HepG2 (cell line): Measurements from ENCODE around the gene MLXIPL. TPM values are rescaled to one million over a fixed set of nuclear protein-coding genes. Genes with fewer than 3 reads are reported as not detected.

Source experiments
- HES4 ChIP-seq: sonication (generic); formaldehyde crosslinking; IDR thresholded peaks from 2 replicates; pipeline ENCODE4 v1.9.0; 2021; ENCODE audit warnings: mild to moderate bottlenecking, missing genetic modification reagents, borderline replicate concordance
- KDM5A ChIP-seq: fragments of 200-600 bp; sonication (generic); IDR thresholded peaks from 2 replicates; pipeline ENCODE4 v1.7.0; 2018; ENCODE audit warnings: antibody characterized with exemption, mild to moderate bottlenecking, low read length, borderline replicate concordance
- KDM5B ChIP-seq: sonication (generic); formaldehyde crosslinking; IDR thresholded peaks from 2 replicates; pipeline ENCODE4 v1.4.0; 2020; ENCODE audit warnings: missing genetic modification reagents, mild to moderate bottlenecking, borderline replicate concordance
- MEIS1 ChIP-seq: sonication (generic); formaldehyde crosslinking; IDR thresholded peaks from 2 replicates; pipeline ENCODE4 v1.9.0; 2021; ENCODE audit warnings: mild to moderate bottlenecking, missing genetic modification reagents, moderate library complexity, borderline replicate concordance
- PAF1 ChIP-seq: IDR thresholded peaks from 2 replicates; pipeline ENCODE4 v1.6.1; 2016; ENCODE audit warnings: missing genetic modification reagents, missing compliant biosample characterization
- POLR2AphosphoS2 ChIP-seq: IDR thresholded peaks from 2 replicates; pipeline ENCODE4 v1.6.1; 2011; ENCODE audit warnings: low read depth, low read length, improper control_type of control experiment
- SMAD1 ChIP-seq: sonication (generic); formaldehyde crosslinking; IDR thresholded peaks from 2 replicates; pipeline ENCODE4 v1.4.0; 2020; ENCODE audit warnings: missing genetic modification reagents, low read depth, mild to moderate bottlenecking, borderline replicate concordance
- ZNF225 ChIP-seq: sonication (generic); formaldehyde crosslinking; IDR thresholded peaks from 2 replicates; pipeline ENCODE4 v1.4.0; 2020; ENCODE audit warnings: mild to moderate bottlenecking, missing genetic modification reagents
- ZNF326 ChIP-seq: sonication (generic); formaldehyde crosslinking; IDR thresholded peaks from 2 replicates; pipeline ENCODE4 v1.4.0; 2020; ENCODE audit warnings: missing genetic modification reagents, borderline replicate concordance
- ZNF674 ChIP-seq: sonication (generic); formaldehyde crosslinking; IDR thresholded peaks from 2 replicates; pipeline ENCODE4 v1.5.0; 2020; ENCODE audit warnings: low read depth, mild to moderate bottlenecking, missing genetic modification reagents
- polyA plus RNA-seq, 8 experiments: library from polyadenylated mRNA; depleted of rRNA in 3 of 8; stranded (reverse) in 7 of 8; unstranded in 1 of 8; fragments of >200 nt; fragmentation: Illumina TruSeq in 4 of 8; extraction: Trizol in 4 of 8; gene quantifications; 2 replicates each; pipeline versions ENCODE4 v1.2.1 to v1.2.3, GENCODE V29; 2011 to 2016; ENCODE audit warnings: low read depth in 4 of 8, missing spikeins in 1 of 8, mixed read lengths in 1 of 8; ENCODE audit not compliant: insufficient read depth in 1 of 8
- total RNA-seq, 5 experiments: library from RNA; depleted of rRNA; stranded (reverse); fragments of >200 nt; fragmentation: Illumina TruSeq; extraction: Trizol; gene quantifications; 2 replicates each; pipeline ENCODE4 v1.2.3, GENCODE V29; 2016; ENCODE audit warnings: low read depth in 1 of 5
- TF ChIP-seq, protein P1 (sequence below): sonication (generic); formaldehyde crosslinking; IDR thresholded peaks from 2 replicates; pipeline ENCODE4 v1.4.0; 2020; ENCODE audit warnings: mild to moderate bottlenecking, missing genetic modification reagents
- TF ChIP-seq, protein P2 (sequence below): sonication (generic); formaldehyde crosslinking; IDR thresholded peaks from 2 replicates; pipeline ENCODE4 v1.8.0; 2023; ENCODE audit warnings: mild to moderate bottlenecking, missing genetic modification reagents
- TF ChIP-seq, protein P3 (sequence below): sonication (generic); formaldehyde crosslinking; IDR thresholded peaks from 2 replicates; pipeline ENCODE4 v1.4.0; 2020; ENCODE audit warnings: missing genetic modification reagents

MLXIPL gene
- total and polyA plus RNA-seq, 2 of the 13 experiments (the other 11 are each of a cell fraction or from before 2014, with no cell fraction given): 51.6 to 60.1 TPM

DNA sequence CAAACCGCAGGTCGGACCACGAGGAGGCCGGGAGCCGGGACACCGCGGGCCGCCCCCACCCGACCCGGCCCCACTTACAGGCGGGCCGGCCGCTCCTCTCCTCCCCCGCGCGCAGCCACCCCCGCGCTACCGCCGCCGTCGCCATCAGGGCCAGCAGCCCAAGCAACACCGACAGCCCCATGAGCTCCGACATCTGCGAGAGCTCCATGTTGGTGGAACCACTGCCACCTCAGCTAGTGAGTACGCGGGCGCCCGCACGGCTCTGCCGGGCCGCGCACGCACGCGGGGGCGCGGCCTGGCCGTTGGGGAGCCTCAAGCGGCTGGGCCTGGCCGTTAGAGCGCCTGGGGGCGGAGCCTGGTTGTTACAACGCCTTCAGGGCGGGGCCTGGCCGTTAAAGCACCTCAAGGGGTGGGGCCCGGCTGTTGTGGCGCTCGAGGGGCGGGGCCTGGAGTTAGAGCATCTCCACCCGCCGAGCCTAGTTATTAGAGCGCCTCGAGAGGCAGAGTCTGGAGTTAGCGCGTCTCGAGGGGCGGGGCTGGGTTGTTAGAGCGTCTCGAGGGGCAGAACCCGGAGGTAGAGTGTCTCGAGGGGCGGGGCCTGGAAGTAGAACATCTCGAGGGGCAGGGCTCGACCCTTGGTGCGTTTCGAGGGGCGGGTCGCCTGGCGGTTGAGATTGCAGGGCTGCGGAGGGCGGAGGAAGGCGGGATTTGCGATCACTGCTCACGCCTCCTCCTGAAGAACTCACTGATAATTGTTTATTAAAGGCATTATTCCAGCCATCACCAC is 45.8 kb downstream of the MLXIPL start, which contains the start of gene TBL2 (continued):
- TF ChIP-seq, protein P1, sequence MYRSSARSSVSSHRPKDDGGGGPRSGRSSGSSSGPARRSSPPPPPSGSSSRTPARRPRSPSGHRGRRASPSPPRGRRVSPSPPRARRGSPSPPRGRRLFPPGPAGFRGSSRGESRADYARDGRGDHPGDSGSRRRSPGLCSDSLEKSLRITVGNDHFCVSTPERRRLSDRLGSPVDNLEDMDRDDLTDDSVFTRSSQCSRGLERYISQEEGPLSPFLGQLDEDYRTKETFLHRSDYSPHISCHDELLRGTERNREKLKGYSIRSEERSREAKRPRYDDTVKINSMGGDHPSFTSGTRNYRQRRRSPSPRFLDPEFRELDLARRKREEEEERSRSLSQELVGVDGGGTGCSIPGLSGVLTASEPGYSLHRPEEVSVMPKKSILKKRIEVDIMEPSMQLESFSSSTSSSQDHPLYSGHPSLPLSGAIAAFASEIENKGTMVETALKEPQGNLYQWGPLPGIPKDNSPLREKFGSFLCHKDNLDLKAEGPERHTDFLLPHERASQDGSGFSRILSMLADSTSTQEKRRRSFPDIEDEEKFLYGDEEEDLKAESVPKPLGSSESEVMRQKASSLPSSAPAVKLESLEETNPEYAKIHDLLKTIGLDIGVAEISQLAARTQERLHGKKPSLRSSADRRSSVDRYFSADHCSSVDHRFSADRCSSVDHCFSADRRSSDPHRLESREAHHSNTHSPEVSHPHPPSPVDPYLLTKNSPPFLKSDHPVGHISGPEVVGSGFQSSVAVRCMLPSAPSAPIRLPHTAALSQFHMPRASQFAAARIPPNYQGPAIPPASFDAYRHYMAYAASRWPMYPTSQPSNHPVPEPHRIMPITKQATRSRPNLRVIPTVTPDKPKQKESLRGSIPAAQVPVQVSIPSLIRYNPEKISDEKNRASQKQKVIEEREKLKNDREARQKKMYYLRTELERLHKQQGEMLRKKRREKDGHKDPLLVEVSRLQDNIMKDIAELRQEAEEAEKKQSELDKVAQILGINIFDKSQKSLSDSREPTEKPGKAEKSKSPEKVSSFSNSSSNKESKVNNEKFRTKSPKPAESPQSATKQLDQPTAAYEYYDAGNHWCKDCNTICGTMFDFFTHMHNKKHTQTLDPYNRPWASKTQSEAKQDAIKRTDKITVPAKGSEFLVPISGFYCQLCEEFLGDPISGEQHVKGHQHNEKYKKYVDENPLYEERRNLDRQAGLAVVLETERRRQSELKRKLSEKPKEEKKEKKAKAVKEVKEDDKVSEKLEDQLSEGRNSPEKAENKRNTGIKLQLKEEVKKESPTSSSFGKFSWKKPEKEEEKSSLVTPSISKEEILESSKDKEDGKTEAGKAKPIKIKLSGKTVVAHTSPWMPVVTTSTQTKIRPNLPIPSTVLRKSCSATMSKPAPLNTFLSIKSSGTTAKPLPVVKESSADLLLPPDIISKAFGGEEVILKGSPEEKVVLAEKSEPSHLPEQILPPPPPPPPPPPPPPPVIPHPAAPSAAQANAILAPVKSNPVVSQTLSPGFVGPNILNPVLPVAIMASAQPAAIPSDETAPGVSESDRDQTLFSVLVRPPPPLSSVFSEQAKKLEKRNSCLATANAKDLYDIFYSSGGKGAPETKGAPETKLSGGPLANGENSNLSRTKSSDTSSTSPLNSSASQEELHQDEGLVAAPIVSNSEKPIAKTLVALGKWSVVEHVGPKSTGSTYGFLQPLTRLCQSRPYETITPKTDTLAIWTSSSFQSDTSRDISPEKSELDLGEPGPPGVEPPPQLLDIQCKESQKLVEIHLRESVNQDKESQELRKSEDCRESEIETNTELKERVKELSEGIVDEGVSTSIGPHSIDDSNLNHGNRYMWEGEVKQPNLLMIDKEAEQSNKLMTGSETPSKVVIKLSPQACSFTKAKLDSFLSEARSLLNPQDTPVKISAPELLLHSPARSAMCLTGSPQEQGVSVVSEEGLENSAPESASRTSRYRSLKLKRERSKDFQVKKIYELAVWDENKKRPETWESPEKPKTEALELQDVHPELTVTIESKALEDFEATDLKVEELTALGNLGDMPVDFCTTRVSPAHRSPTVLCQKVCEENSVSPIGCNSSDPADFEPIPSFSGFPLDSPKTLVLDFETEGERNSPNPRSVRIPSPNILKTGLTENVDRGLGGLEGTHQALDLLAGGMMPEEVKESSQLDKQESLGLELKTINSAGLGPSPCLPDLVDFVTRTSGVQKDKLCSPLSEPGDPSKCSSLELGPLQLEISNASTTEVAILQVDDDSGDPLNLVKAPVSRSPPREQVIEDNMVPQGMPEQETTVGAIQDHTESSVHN (CRISPR knock-in tag): no peak
- TF ChIP-seq PAF1 (CRISPR knock-in tag) (no peak), ZNF674 (CRISPR knock-in tag) (no peak), ZNF326 (CRISPR knock-in tag) (no peak), KDM5B (peak; percentile 64; the same call in 1 of the 2 replicates), ZNF225 (CRISPR knock-in tag) (no peak), POLR2AphosphoS2 (no peak), HES4 (CRISPR knock-in tag) (0 out of 2 replicates have a peak, but pooled peaks have one; percentile 25), SMAD1 (CRISPR knock-in tag) (peak; percentile 0; the same call in 1 of the 2 replicates), MEIS1 (CRISPR knock-in tag) (no peak), KDM5A (no peak; the same call in 1 of the 2 replicates)
- TF ChIP-seq, protein P2, sequence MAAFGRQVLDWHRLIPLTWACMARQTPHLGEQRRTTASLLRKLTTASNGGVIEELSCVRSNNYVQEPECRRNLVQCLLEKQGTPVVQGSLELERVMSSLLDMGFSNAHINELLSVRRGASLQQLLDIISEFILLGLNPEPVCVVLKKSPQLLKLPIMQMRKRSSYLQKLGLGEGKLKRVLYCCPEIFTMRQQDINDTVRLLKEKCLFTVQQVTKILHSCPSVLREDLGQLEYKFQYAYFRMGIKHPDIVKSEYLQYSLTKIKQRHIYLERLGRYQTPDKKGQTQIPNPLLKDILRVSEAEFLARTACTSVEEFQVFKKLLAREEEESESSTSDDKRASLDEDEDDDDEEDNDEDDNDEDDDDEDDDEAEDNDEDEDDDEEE (CRISPR knock-in tag): peak; percentile 77; the same call in 1 of the 2 replicates
- TF ChIP-seq, protein P3, sequence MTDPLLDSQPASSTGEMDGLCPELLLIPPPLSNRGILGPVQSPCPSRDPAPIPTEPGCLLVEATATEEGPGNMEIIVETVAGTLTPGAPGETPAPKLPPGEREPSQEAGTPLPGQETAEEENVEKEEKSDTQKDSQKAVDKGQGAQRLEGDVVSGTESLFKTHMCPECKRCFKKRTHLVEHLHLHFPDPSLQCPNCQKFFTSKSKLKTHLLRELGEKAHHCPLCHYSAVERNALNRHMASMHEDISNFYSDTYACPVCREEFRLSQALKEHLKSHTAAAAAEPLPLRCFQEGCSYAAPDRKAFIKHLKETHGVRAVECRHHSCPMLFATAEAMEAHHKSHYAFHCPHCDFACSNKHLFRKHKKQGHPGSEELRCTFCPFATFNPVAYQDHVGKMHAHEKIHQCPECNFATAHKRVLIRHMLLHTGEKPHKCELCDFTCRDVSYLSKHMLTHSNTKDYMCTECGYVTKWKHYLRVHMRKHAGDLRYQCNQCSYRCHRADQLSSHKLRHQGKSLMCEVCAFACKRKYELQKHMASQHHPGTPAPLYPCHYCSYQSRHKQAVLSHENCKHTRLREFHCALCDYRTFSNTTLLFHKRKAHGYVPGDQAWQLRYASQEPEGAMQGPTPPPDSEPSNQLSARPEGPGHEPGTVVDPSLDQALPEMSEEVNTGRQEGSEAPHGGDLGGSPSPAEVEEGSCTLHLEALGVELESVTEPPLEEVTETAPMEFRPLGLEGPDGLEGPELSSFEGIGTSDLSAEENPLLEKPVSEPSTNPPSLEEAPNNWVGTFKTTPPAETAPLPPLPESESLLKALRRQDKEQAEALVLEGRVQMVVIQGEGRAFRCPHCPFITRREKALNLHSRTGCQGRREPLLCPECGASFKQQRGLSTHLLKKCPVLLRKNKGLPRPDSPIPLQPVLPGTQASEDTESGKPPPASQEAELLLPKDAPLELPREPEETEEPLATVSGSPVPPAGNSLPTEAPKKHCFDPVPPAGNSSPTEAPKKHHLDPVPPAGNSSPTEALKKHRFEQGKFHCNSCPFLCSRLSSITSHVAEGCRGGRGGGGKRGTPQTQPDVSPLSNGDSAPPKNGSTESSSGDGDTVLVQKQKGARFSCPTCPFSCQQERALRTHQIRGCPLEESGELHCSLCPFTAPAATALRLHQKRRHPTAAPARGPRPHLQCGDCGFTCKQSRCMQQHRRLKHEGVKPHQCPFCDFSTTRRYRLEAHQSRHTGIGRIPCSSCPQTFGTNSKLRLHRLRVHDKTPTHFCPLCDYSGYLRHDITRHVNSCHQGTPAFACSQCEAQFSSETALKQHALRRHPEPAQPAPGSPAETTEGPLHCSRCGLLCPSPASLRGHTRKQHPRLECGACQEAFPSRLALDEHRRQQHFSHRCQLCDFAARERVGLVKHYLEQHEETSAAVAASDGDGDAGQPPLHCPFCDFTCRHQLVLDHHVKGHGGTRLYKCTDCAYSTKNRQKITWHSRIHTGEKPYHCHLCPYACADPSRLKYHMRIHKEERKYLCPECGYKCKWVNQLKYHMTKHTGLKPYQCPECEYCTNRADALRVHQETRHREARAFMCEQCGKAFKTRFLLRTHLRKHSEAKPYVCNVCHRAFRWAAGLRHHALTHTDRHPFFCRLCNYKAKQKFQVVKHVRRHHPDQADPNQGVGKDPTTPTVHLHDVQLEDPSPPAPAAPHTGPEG (CRISPR knock-in tag): peak; percentile 23; the same call in 1 of the 2 replicates
